DOHH2 (cell line): ENCODE measurements around the gene DNER.

Source experiments
- H3F3A ChIP-seq: fragments of 200-600 bp; sonication (generic), shearing (Covaris generic); 2 replicates; pipeline ENCODE4 v1.6.0; 2016; ENCODE audit warnings: antibody characterized with exemption, mild to moderate bottlenecking; ENCODE audit not compliant: control insufficient read depth, insufficient read depth
- H3K27ac ChIP-seq: fragments of 200-600 bp; sonication (generic); 2 replicates; pipeline ENCODE4 v1.5.1; 2014; ENCODE audit warnings: low read depth, mild to moderate bottlenecking, low read length, moderate library complexity
- H3K27me3 ChIP-seq: fragments of 200-600 bp; sonication (generic); 2 replicates; pipeline ENCODE4 v1.6.1; 2014; ENCODE audit warnings: mild to moderate bottlenecking, low read length, mixed read lengths; ENCODE audit not compliant: control insufficient read depth
- H3K36me3 ChIP-seq: fragments of 200-600 bp; sonication (generic); 2 replicates; pipeline ENCODE4 v1.6.1; 2014; ENCODE audit warnings: mild to moderate bottlenecking, low read length, moderate library complexity, mixed read lengths; ENCODE audit not compliant: control insufficient read depth
- H3K4me1 ChIP-seq: fragments of 200-600 bp; sonication (generic); 2 replicates; pipeline ENCODE4 v1.6.1; 2014; ENCODE audit warnings: mild to moderate bottlenecking, low read length, mixed read lengths; ENCODE audit not compliant: control insufficient read depth
- H3K4me2 ChIP-seq: fragments of 200-600 bp; sonication (generic); 2 replicates; pipeline ENCODE4 v1.6.0; 2014; ENCODE audit warnings: mild to moderate bottlenecking, low read length, moderate library complexity
- H3K4me3 ChIP-seq: fragments of 200-600 bp; sonication (generic); 2 replicates; pipeline ENCODE4 v1.5.1; 2014; ENCODE audit warnings: mild to moderate bottlenecking, low read length, mixed read lengths
- H3K79me2 ChIP-seq: fragments of 200-600 bp; sonication (generic); 2 replicates; pipeline ENCODE4 v1.6.1; 2014; ENCODE audit warnings: mild to moderate bottlenecking, low read length, mixed read lengths; ENCODE audit not compliant: control insufficient read depth
- H3K9me2 ChIP-seq: fragments of 200-600 bp; sonication (generic); replicated peaks from 2 replicates; pipeline ENCODE4 v1.6.1; 2014; ENCODE audit warnings: mild to moderate bottlenecking, low read length, mixed read lengths; ENCODE audit not compliant: control insufficient read depth
- H3K9me3 ChIP-seq: fragments of 200-600 bp; sonication (generic); 2 replicates; pipeline ENCODE4 v1.6.1; 2014; ENCODE audit warnings: antibody characterized with exemption, low read length, mixed read lengths; ENCODE audit not compliant: control insufficient read depth, insufficient read depth
- H4K20me1 ChIP-seq: fragments of 200-600 bp; sonication (generic); 2 replicates; pipeline ENCODE4 v1.6.0; 2014; ENCODE audit warnings: low read depth, mild to moderate bottlenecking, antibody characterized with exemption, low read length, moderate library complexity; ENCODE audit not compliant: control insufficient read depth, insufficient read depth
- EZH2phosphoT487 ChIP-seq: fragments of 200-600 bp; sonication (generic); IDR thresholded peaks from 2 replicates; pipeline ENCODE4 v1.6.1; 2017; ENCODE audit warnings: borderline replicate concordance, mild to moderate bottlenecking, antibody characterized with exemption, low read length, moderate library complexity, mixed read lengths
- TF ChIP-seq, protein P1 (sequence below): fragments of 200-600 bp; sonication (generic); IDR thresholded peaks from one replicate; pipeline ENCODE4 v1.5.1; 2014; ENCODE audit warnings: antibody characterized with exemption, mild to moderate bottlenecking, low read depth, low read length; ENCODE audit not compliant: poor library complexity, severe bottlenecking

The DNER gene

GRCh38 chr2:229715895-229716507, 1.6 kb upstream of the DNER start:
- Histone ChIP-seq H3F3A (no peaks in the 10 kb centered on the region; the same call in 1 of the 2 replicates), H3K4me3 (no peak overlapping the region), H3K79me2 (no peaks in the 10 kb centered on the region), H3K36me3 (no peaks in the 10 kb centered on the region), H3K4me2 (peak overlapping the region; percentile 27; the same call in 1 of the 2 replicates), H3K27ac (no peak overlapping the region), H3K27me3 (peaks cover 70% of the 10 kb centered on the region), H3K9me2 (no peaks in the 10 kb centered on the region), H4K20me1 (no peaks in the 10 kb centered on the region), H3K4me1 (peaks cover 16% of the 10 kb centered on the region), H3K9me3 (no peaks in the 10 kb centered on the region)
- TF ChIP-seq EZH2phosphoT487: no peak
- TF ChIP-seq, protein P1, sequence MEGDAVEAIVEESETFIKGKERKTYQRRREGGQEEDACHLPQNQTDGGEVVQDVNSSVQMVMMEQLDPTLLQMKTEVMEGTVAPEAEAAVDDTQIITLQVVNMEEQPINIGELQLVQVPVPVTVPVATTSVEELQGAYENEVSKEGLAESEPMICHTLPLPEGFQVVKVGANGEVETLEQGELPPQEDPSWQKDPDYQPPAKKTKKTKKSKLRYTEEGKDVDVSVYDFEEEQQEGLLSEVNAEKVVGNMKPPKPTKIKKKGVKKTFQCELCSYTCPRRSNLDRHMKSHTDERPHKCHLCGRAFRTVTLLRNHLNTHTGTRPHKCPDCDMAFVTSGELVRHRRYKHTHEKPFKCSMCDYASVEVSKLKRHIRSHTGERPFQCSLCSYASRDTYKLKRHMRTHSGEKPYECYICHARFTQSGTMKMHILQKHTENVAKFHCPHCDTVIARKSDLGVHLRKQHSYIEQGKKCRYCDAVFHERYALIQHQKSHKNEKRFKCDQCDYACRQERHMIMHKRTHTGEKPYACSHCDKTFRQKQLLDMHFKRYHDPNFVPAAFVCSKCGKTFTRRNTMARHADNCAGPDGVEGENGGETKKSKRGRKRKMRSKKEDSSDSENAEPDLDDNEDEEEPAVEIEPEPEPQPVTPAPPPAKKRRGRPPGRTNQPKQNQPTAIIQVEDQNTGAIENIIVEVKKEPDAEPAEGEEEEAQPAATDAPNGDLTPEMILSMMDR: peak; percentile 73

DNA sequence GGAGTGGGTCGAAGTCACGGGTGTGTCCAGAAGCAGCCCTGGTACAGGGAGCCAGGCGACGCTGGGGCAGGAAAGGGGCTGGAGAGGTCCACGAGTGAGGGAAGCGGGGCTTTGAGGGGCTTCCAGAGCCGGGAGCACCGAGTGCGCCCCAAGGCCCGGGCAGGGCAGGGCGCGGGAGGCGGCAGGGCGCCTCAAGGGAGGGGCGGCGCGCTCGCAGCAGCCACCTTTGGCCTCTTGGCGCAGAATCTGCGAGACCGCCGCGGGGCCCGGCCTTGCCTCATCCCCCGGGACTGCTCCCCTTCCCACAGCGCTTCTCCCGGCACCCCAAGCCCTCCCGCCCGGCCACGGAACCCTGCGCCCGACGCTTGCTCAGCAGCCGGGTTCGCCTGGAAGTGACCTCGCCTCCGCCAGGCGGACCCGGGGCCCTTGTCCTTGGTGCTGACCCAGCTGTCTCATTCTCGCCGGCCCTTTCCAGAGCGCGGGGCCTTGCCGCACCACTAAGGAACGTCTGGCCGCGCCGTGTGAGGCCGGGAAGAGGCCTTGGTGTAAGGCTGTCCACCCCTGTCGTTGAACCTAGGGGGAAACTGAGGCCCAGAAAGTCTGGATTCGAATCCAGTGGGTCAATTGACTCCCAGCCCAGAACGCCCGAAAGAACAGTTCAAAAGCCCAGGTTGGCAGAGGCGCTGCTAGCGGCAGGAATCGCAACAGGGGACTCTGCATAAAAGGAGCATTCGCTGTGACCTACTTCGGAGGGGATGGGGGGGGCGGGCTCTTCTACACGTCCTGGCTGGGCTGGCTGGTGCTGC, 584 bp upstream of the DNER start:
- Histone ChIP-seq H3K4me1 (peaks cover 16% of the 10 kb centered on the region), H3K9me2 (no peaks in the 10 kb centered on the region), H3K4me2 (peak overlapping the region; percentile 73), H3K36me3 (no peaks in the 10 kb centered on the region), H3K4me3 (peak overlapping the region; percentile 64), H4K20me1 (no peaks in the 10 kb centered on the region), H3K79me2 (no peaks in the 10 kb centered on the region), H3F3A (no peaks in the 10 kb centered on the region; the same call in 1 of the 2 replicates), H3K9me3 (no peaks in the 10 kb centered on the region), H3K27me3 (peaks cover 78% of the 10 kb centered on the region), H3K27ac (no peak overlapping the region)
- TF ChIP-seq EZH2phosphoT487: no peak
- TF ChIP-seq, protein P1: no peak

- Histone ChIP-seq H3K79me2 (no peaks in the 10 kb centered on the region), H3K27me3 (peaks cover 79% of the 10 kb centered on the region), H3K4me2 (peak overlapping the region; percentile 73), H3K9me2 (no peaks in the 10 kb centered on the region), H3K36me3 (no peaks in the 10 kb centered on the region), H3K4me1 (peaks cover 16% of the 10 kb centered on the region), H3F3A (no peaks in the 10 kb centered on the region; the same call in 1 of the 2 replicates), H3K4me3 (peak overlapping the region; percentile 61), H3K9me3 (no peaks in the 10 kb centered on the region), H4K20me1 (no peaks in the 10 kb centered on the region), H3K27ac (no peak overlapping the region)
- TF ChIP-seq, protein P1: no peak
- peak; percentile 95; the same call in 1 of the 2 replicates for TF ChIP-seq EZH2phosphoT487
Measured at GRCh38 chr2:229713371-229714079, 830 bp downstream of the DNER start.
